AG04450 (cell line): ENCODE results near the gene MPDU1. TPM values are rescaled to one million over a fixed set of nuclear protein-coding genes. Genes with fewer than 3 reads are reported as not detected.

Source experiments
- CTCF ChIA-PET: fragments of 300-600, 350-600 bp; formaldehyde crosslinking; extraction: SDS; loops from one replicate; lab custom pipeline; 2022; ENCODE audit warnings: antibody characterized with exemption, inconsistent platforms; lab: Charles Lee
- POLR2A ChIA-PET: fragments of 350-600 bp; formaldehyde crosslinking; extraction: SDS; loops from one replicate; lab custom pipeline; 2021; ENCODE audit warnings: antibody characterized with exemption, inconsistent platforms; lab: Yijun Ruan, JAX
- DNase-seq: peaks from one replicate; pipeline ENCODE4 v3.0.0-alpha.2; 2011; ENCODE audit warnings: low read depth, low spot score
- H3K27ac ChIP-seq: one replicate; pipeline ENCODE4 v1.5.1; 2012; ENCODE audit warnings: low read depth, low read length, control low read depth
- H3K27me3 ChIP-seq: one replicate; pipeline ENCODE4 v1.6.0; 2012; ENCODE audit warnings: low read length; ENCODE audit not compliant: control insufficient read depth, insufficient read depth
- H3K4me3 ChIP-seq: 2 replicates; pipeline ENCODE4 v1.5.1; 2011; ENCODE audit warnings: mild to moderate bottlenecking, low read depth, low read length, control low read depth
- H3K9me3 ChIP-seq: 2 replicates; pipeline ENCODE4 v1.5.1; 2012; ENCODE audit warnings: low read length; ENCODE audit not compliant: control insufficient read depth, insufficient read depth
- polyA plus RNA-seq: library from polyadenylated mRNA; depleted of rRNA; stranded (reverse); fragments of >200 nt; gene quantifications from 2 replicates; pipeline ENCODE4 v1.2.3, GENCODE V29; 2011
- TF ChIP-seq, protein P1 (sequence below): IDR thresholded peaks from 2 replicates; pipeline ENCODE4 v1.5.1; 2011; ENCODE audit warnings: low read depth, low read length, control low read depth, inconsistent platforms

The MPDU1 gene
- polyA plus RNA-seq, 1 experiment = 131 TPM

DNA sequence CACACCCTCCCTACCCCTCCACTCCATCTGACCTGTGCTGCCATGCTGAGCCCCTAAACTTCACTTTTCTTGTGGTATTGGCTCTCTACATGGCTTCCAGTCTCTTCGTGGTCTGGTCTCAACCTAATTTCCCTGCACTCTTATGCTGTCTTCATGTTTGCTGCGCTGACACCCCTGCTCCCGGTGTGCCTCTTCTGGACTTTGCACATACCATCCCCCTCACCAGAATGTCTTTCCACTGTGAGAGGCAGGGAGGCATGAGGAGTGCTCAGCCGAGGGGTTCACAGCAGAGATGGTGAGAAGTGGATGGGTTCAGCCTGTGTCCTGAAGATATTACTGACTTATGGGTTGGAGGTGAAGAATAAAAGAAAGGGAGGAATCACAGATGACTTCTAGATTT, 32.3 kb upstream of the MPDU1 start:
- DNase-seq = no peak
- no peaks in the 10 kb centered on the region; the same call in 1 of the 2 replicates for H3K9me3 ChIP-seq
- peak overlapping the region; percentile 11 for H3K27ac ChIP-seq
- H3K4me3 ChIP-seq = no peak overlapping the region
- CTCF ChIA-PET = interaction anchor here (1.8 kb wide), 1 partner anchor 10 kb away, joined by 7 read pairs; the partner anchor contains the start of gene SENP3
- TF ChIP-seq, protein P1, sequence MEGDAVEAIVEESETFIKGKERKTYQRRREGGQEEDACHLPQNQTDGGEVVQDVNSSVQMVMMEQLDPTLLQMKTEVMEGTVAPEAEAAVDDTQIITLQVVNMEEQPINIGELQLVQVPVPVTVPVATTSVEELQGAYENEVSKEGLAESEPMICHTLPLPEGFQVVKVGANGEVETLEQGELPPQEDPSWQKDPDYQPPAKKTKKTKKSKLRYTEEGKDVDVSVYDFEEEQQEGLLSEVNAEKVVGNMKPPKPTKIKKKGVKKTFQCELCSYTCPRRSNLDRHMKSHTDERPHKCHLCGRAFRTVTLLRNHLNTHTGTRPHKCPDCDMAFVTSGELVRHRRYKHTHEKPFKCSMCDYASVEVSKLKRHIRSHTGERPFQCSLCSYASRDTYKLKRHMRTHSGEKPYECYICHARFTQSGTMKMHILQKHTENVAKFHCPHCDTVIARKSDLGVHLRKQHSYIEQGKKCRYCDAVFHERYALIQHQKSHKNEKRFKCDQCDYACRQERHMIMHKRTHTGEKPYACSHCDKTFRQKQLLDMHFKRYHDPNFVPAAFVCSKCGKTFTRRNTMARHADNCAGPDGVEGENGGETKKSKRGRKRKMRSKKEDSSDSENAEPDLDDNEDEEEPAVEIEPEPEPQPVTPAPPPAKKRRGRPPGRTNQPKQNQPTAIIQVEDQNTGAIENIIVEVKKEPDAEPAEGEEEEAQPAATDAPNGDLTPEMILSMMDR = no peak
- no peaks in the 10 kb centered on the region for H3K27me3 ChIP-seq
- POLR2A ChIA-PET = no interaction called here

DNA sequence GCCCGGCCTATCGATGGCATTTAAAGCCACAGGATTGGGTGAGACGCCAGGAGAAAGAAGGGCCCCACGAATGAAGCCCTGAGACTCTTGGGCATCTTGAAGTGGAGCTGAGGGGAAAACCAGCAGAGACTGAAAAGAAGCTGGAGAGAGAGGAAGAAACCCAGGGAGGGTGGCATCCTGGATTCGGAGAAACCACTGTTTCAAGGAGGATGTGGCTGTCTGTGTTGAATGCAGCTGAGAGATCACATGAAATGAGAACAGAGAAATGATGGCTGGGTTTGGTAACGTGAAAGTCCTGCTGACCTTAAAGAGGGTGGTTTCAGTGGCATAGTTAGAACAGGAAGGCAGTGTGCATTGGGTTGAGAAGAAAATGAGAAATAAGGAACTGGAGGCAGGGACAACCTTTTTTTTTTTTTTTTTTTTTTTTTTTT, 31.0 kb upstream of the MPDU1 start:
- CTCF ChIA-PET = interaction anchor here (1.8 kb wide), 1 partner anchor 9 kb away, joined by 7 read pairs; the partner anchor contains the start of gene SENP3
- TF ChIP-seq, protein P1 = no peak
- Histone ChIP-seq H3K27ac (no peak overlapping the region), H3K27me3 (no peaks in the 10 kb centered on the region), H3K4me3 (no peak overlapping the region), H3K9me3 (no peaks in the 10 kb centered on the region; the same call in 1 of the 2 replicates)
- POLR2A ChIA-PET = no interaction called here
- DNase-seq = no peak

GRCh38 chr17:7553356-7553755, 30.3 kb upstream of the MPDU1 start:
- Histone ChIP-seq H3K27me3 (no peaks in the 10 kb centered on the region), H3K4me3 (no peak overlapping the region), H3K27ac (no peak overlapping the region), H3K9me3 (no peaks in the 10 kb centered on the region; the same call in 1 of the 2 replicates)
- DNase-seq = no peak
- ChIA-PET CTCF (no interaction called here), POLR2A (no interaction called here)
- TF ChIP-seq, protein P1 = no peak

DNA sequence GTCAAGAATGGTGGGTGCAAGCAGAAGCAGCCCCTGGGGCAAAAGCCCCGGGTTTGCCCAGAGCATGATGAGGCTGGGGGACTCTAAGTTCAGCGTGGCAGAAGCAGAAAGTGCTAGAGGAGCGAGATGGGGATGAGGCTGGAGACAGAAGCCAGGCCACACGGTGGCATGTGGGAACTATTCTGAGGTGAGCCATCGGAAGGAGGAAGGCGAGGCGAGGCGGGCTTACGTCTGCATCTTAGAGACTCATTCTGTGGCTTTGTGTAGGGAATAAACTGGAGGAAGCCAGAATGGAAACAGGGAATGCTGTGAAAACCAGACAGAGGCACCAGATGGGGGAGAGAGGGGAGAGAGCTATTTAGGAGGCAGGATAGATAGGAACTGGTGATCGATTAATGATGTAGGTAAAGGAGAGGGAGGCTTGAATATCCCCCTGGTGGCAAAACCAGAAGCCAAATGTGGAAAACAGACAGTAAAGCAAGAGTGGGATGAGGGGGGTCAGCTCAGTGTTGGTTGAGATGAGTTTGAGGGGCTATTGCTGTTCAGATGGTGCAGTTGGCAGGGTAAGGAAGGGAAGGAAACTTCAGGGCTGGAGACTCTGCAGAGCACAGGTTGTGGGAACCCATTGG, 28.2 kb upstream of the MPDU1 start:
- H3K9me3 ChIP-seq = no peaks in the 10 kb centered on the region
- H3K4me3 ChIP-seq = no peak overlapping the region
- ChIA-PET CTCF (interaction anchor here (0.7 to 1.1 kb wide), 2 partner anchors 32 to 41 kb away, joined by 4 to 5 read pairs; no protein-coding TSS in a partner anchor), POLR2A (no interaction called here)
- no peak overlapping the region for H3K27ac ChIP-seq
- TF ChIP-seq, protein P1 = peak; percentile 27; the same call in 1 of the 2 replicates
- DNase-seq = no peak
- no peaks in the 10 kb centered on the region for H3K27me3 ChIP-seq

DNA sequence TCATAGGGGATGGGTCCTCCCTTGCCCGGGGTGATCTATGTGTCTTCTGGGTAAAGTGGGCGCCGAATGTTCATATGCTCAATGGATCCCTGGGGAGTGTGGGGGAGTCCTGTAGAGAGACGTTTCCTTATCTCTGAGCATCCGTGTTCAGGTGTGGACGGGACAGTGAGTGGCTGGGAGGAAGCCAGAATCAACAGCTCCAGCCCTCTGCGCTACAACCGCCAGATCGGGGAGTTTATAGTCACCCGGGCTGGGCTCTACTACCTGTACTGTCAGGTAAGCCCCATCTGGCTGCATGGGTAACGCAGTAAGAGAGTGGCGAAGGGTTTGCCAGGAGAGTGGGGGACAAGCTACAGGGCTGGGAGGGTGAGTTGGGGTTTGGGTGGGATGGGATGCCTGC, 27.0 kb upstream of the MPDU1 start:
- ChIA-PET CTCF (interaction anchor here (2.4 kb wide), 1 partner anchor 43 kb away, joined by 23 read pairs; no protein-coding TSS in a partner anchor), POLR2A (no interaction called here)
- DNase-seq = no peak
- TF ChIP-seq, protein P1 = no peak
- Histone ChIP-seq H3K4me3 (no peak overlapping the region), H3K9me3 (no peaks in the 10 kb centered on the region), H3K27ac (no peak overlapping the region), H3K27me3 (no peaks in the 10 kb centered on the region)
